Brain microvascular endothelial cell (primary cell): ENCODE measurements around the gene FAM151A.

ENCODE experiments used
- DNase-seq: peaks from one replicate; pipeline ENCODE4 v3.0.0-alpha.2; 2020
- H3K27ac ChIP-seq: fragments of 250-450 bp; sonication (Bioruptor Pico); 2 replicates; pipeline ENCODE4 v1.5.1; 2020; ENCODE audit warnings: mild to moderate bottlenecking, moderate library complexity
- H3K27me3 ChIP-seq: fragments of 250-450 bp; sonication (Bioruptor Pico); replicated peaks from 2 replicates; pipeline ENCODE4 v1.5.1; 2020; ENCODE audit warnings: mild to moderate bottlenecking
- H3K36me3 ChIP-seq: fragments of 250-450 bp; sonication (Bioruptor Pico); replicated peaks from 2 replicates; pipeline ENCODE4 v1.5.1; 2020; ENCODE audit warnings: mild to moderate bottlenecking
- H3K4me3 ChIP-seq: 2 replicates; pipeline ENCODE4 v1.5.1; 2011; ENCODE audit warnings: low read depth, mild to moderate bottlenecking, control low read depth, low read length, moderate library complexity
- in situ Hi-C: cut with HindIII; loops from 2 replicates; pipeline ENCODE4 v1.10.0; 2017; ENCODE audit warnings: low sequenced_read_pairs, low pct_ligation_motif_present
- TF ChIP-seq, protein P1 (sequence below): IDR thresholded peaks from 2 replicates; pipeline ENCODE4 v1.5.1; 2011; ENCODE audit warnings: low read depth, mild to moderate bottlenecking, moderate library complexity, low read length, control low read depth, inconsistent platforms; ENCODE audit errors: missing control alignments

The FAM151A gene

DNA sequence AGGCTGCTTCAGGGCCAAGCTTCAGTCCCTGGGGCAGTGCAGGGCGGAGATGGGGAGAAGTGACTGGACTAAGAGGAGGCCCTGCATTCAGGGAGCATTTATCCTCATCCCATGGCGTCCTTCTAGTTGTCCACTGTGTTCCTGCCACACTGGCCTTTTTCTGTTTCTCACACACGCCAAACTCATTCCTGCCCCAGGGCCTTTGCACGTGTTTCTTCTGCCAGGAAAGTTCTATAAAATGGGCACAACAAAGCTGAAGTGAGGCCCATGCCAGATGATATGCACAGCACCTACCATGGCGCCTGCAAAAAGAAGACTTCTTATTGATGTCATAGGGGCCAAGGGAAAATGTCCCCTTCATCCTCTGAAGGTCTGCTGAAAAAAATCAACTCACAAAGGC is 42.5 kb upstream of the FAM151A start:
- TF ChIP-seq, protein P1, sequence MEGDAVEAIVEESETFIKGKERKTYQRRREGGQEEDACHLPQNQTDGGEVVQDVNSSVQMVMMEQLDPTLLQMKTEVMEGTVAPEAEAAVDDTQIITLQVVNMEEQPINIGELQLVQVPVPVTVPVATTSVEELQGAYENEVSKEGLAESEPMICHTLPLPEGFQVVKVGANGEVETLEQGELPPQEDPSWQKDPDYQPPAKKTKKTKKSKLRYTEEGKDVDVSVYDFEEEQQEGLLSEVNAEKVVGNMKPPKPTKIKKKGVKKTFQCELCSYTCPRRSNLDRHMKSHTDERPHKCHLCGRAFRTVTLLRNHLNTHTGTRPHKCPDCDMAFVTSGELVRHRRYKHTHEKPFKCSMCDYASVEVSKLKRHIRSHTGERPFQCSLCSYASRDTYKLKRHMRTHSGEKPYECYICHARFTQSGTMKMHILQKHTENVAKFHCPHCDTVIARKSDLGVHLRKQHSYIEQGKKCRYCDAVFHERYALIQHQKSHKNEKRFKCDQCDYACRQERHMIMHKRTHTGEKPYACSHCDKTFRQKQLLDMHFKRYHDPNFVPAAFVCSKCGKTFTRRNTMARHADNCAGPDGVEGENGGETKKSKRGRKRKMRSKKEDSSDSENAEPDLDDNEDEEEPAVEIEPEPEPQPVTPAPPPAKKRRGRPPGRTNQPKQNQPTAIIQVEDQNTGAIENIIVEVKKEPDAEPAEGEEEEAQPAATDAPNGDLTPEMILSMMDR: no peak
- in situ Hi-C loops: no loop called here
- no peaks in the 10 kb centered on the region for H3K27me3 ChIP-seq
- H3K36me3 ChIP-seq: no peaks in the 10 kb centered on the region
- no peak overlapping the region for H3K27ac ChIP-seq
- H3K4me3 ChIP-seq: no peak overlapping the region
- no peak for DNase-seq

DNA sequence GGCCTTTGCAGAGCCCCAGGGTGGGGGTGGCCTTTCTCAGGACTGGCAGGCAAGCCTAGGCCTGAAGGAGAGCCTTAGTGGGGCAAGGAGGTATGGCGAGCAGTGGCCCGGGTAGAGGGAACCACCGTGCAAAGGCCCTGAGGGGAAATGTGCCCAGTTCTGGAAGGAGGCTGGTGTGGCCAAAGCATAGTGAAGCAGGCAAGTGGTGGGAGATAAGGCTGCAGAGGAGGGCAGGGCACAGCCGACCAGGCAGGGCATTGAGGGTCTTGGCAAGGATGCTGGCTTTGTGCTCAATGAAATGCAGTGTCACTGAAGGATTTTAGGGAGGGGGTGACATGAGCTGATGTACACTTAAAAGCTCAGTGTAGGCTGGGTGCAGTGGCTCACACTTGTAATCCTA is 41.0 kb upstream of the FAM151A start:
- in situ Hi-C loops: no loop called here
- no peaks in the 10 kb centered on the region for H3K36me3 ChIP-seq
- no peaks in the 10 kb centered on the region for H3K27me3 ChIP-seq
- no peak overlapping the region for H3K27ac ChIP-seq
- DNase-seq: no peak
- TF ChIP-seq, protein P1: no peak
- H3K4me3 ChIP-seq: no peak overlapping the region

DNA sequence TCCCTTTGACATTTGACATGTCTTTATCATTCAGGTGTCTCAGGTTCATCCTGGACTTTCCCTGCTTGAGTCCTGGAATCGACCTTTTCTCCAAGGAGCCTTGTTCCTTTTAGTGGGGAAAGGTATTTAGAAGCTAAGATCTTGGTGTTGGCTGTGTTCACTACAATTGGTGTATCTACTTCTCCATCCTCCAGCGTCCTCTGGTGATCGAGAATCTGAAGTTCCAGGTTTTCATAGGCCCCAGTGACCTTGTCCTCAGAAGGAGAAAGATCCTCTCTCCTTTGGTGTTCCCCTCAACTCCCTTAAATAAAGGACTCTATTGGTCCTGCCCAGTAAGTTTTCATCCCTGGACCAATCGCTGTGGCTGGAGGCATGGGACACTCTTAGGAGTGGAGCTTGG is 40.4 kb upstream of the FAM151A start:
- TF ChIP-seq, protein P1: no peak
- Histone ChIP-seq H3K4me3 (no peak overlapping the region), H3K27me3 (no peaks in the 10 kb centered on the region), H3K27ac (no peak overlapping the region), H3K36me3 (no peaks in the 10 kb centered on the region)
- in situ Hi-C loops: no loop called here
- DNase-seq: no peak

DNA sequence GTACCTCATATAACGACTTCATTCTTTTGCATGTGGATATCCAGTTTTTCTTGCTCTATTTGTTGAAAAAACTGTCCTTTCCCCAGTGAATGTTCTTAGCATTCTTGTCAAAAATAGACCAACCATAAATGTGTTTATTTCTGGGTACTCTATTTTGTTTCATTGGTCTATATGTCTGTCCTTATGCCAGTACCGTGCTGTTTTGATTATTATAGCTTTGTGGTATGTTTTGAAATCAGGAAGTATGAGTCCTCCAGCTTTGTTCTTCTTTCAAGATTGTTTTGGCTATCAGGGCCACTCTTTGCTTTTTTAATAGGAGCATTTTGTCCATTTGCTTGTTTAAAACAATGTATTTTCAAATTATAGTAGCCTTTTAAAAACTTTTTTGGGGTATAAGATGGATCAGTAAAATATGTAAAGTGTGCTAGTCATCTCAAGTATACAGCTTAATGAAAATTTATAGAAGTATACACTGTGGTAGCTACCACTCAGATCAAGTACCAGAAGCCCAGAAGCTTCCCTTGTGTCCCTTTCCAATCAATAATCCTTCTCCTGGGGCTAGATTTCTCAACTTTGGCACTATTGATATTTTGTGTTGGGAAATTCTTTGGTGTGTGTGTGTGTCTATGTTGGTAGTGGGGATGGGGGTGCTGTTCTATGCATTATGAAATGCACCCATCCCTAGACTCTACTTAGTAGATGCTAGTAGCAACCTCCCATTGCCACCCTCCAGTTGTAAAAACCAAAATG is 35.0 kb upstream of the FAM151A start:
- in situ Hi-C loops: no loop called here
- Histone ChIP-seq H3K4me3 (no peak overlapping the region), H3K27me3 (no peaks in the 10 kb centered on the region), H3K36me3 (no peaks in the 10 kb centered on the region), H3K27ac (no peak overlapping the region)
- TF ChIP-seq, protein P1: no peak
- DNase-seq: no peak

DNA sequence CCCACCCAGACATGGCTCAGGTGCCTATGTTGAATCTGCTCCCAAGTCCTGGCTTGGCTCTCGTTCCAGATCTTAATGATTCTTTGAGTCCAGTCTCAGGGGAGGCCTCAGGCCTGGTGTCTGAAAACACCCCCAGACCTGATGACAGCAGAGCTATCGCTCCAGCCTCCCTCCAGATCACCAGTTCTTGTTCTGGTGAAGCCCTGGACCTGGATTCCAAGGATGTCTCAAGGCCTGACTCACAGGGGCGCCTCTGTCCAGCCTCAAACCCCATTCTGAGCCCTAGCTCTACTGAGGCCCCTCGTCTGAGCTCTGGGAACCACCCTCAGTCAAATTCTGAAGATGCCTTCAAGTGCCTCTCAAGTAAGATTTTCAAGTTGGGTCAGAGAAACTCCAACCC is 29.7 kb upstream of the FAM151A start:
- TF ChIP-seq, protein P1: no peak
- Histone ChIP-seq H3K27me3 (no peaks in the 10 kb centered on the region), H3K36me3 (no peaks in the 10 kb centered on the region), H3K4me3 (no peak overlapping the region), H3K27ac (no peak overlapping the region)
- DNase-seq: no peak
- in situ Hi-C loops: no loop called here

DNA sequence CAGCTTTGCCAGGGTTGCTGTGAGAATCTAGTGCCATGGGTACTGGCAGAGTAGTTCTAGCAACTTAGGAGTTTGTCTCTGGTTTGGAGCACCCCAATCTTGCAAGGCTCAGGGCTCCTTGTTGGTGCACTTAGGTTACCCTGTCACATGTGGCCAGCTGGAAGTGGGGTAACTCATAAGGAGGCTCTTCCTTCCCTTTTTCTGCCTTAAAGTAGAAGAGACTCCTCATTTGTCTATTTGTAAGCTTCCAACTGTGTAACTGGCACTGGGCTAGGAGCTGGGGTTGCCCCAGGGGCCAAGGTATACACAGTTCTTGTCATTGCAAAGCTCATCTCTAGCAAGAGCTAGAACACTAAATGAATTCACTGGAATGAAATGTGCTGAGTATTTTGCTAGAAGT is 28.8 kb upstream of the FAM151A start:
- Histone ChIP-seq H3K36me3 (no peaks in the 10 kb centered on the region), H3K27ac (no peak overlapping the region), H3K4me3 (no peak overlapping the region), H3K27me3 (no peaks in the 10 kb centered on the region)
- TF ChIP-seq, protein P1: no peak
- in situ Hi-C loops: no loop called here
- DNase-seq: no peak
